Measurements from ENCODE around the gene SCFD2.

GRCh38 chr4:53004497-53005148 lies 361.2 kb downstream of the SCFD2 start:
- TF ChIP-seq POLR2AphosphoS5 (IDR thresholded peaks at IDR 0.05): no peak
- TF ChIP-seq POLR2A (IDR thresholded peaks at IDR 0.05): no peak
- no peak for TF ChIP-seq CTCF (IDR thresholded peaks at IDR 0.05)
